Measurements from ENCODE around the gene PSMB7.

- TF ChIP-seq RFX5 (IDR thresholded peaks at IDR 0.05; ENCODE audit: low read length) (no peak), RAD21 (IDR thresholded peaks at IDR 0.05; ENCODE audit: low read length) (no peak), SMC3 (IDR thresholded peaks at IDR 0.05; ENCODE audit: low read depth, low read length) (no peak)
- TF ChIP-seq, protein P1, sequence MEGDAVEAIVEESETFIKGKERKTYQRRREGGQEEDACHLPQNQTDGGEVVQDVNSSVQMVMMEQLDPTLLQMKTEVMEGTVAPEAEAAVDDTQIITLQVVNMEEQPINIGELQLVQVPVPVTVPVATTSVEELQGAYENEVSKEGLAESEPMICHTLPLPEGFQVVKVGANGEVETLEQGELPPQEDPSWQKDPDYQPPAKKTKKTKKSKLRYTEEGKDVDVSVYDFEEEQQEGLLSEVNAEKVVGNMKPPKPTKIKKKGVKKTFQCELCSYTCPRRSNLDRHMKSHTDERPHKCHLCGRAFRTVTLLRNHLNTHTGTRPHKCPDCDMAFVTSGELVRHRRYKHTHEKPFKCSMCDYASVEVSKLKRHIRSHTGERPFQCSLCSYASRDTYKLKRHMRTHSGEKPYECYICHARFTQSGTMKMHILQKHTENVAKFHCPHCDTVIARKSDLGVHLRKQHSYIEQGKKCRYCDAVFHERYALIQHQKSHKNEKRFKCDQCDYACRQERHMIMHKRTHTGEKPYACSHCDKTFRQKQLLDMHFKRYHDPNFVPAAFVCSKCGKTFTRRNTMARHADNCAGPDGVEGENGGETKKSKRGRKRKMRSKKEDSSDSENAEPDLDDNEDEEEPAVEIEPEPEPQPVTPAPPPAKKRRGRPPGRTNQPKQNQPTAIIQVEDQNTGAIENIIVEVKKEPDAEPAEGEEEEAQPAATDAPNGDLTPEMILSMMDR (IDR thresholded peaks at IDR 0.05): no peak
Measured at GRCh38 chr9:124381170-124381945, 33.9 kb downstream of the PSMB7 start.
